ENCODE measurements around the gene WWOX. TPM values are rescaled to one million over a fixed set of nuclear protein-coding genes. Genes with fewer than 3 reads are reported as not detected.

The WWOX gene
- total and polyA plus RNA-seq, 2 of the 13 experiments (the other 11 are each of a cell fraction or from before 2014, with no cell fraction given), result 9.1 to 37.4 TPM

DNA sequence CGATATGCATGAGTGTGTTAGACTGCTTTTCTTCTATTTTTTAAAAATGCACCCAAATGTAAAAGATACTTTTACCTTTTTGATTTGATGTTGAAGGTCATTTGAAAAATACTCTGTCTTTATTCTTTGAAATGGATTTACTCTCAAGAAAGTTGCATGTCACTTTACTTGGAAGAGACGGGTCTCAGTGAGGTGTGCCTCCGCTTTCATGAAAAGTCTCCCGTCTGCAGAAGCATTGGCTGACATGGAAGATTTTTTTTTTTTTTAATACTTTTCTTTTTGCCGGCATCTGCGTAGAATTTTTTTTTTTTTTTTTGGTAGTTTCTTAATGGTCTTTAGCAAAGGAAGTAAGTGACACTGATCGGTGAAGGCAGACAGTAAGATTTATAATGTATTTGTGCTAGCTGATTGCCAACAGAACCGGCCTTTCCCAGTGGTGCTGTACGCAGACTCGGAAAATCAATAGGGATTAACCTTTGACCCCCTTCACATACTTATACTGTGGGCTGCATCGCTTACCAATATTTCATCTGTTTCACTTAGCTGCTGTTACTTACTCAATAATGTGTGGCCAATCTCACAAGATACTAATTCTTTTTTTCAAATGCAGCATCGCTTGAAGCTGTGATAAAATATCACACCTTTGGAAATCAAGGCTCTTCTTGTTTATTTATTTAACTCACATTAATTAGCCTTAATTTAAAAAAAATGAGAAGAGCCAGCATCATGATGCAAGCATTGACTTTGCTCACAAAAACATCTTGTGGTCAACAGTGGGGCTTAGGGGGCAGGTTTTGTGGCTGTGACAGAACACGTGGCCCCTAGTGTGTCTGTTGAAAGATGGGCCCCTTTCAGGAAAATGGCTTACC lies 383.9 kb downstream of the WWOX start (continued):
- TF ChIP-seq NR1H2 (CRISPR knock-in tag; IDR thresholded peaks at IDR 0.05; ENCODE audit: borderline replicate concordance, low read depth) (no peak), FOSL2 (CRISPR knock-in tag; IDR thresholded peaks at IDR 0.05) (peak; percentile 66), GLI4 (CRISPR knock-in tag; IDR thresholded peaks at IDR 0.05; ENCODE audit: borderline replicate concordance) (no peak), ZNF570 (CRISPR knock-in tag; IDR thresholded peaks at IDR 0.05; ENCODE audit: borderline replicate concordance) (no peak), ZNF382 (CRISPR knock-in tag; IDR thresholded peaks at IDR 0.05; ENCODE audit: borderline replicate concordance) (no peak), SALL2 (CRISPR knock-in tag; IDR thresholded peaks at IDR 0.05) (no peak), HOXD1 (CRISPR knock-in tag; IDR thresholded peaks at IDR 0.05) (peak; percentile 59; the same call in 1 of the 2 replicates), CAMTA2 (CRISPR knock-in tag; IDR thresholded peaks at IDR 0.05; ENCODE audit: borderline replicate concordance) (no peak), ZNF670 (CRISPR knock-in tag; IDR thresholded peaks at IDR 0.05; ENCODE audit: borderline replicate concordance) (peak; percentile 60; the same call in 1 of the 2 replicates), BCL6 (CRISPR knock-in tag; IDR thresholded peaks at IDR 0.05) (peak; percentile 87), HCFC1 (IDR thresholded peaks at IDR 0.05; ENCODE audit: low read depth, low read length) (no peak), PAF1 (CRISPR knock-in tag; IDR thresholded peaks at IDR 0.05) (no peak), GPN1 (CRISPR knock-in tag; IDR thresholded peaks at IDR 0.05; ENCODE audit: borderline replicate concordance) (no peak), ZNF879 (CRISPR knock-in tag; IDR thresholded peaks at IDR 0.05) (no peak), NCOA2 (CRISPR knock-in tag; IDR thresholded peaks at IDR 0.05) (peak; percentile 87), ZNF124 (CRISPR knock-in tag; IDR thresholded peaks at IDR 0.05) (no peak), ZNF772 (CRISPR knock-in tag; IDR thresholded peaks at IDR 0.05) (no peak), ZNF441 (CRISPR knock-in tag; IDR thresholded peaks at IDR 0.05; ENCODE audit: borderline replicate concordance) (0 out of 2 replicates have a peak, but pooled peaks have one; percentile 53), ZSCAN9 (CRISPR knock-in tag; IDR thresholded peaks at IDR 0.05; ENCODE audit: borderline replicate concordance) (no peak; the same call in 1 of the 2 replicates)
- TF ChIP-seq, protein P1, sequence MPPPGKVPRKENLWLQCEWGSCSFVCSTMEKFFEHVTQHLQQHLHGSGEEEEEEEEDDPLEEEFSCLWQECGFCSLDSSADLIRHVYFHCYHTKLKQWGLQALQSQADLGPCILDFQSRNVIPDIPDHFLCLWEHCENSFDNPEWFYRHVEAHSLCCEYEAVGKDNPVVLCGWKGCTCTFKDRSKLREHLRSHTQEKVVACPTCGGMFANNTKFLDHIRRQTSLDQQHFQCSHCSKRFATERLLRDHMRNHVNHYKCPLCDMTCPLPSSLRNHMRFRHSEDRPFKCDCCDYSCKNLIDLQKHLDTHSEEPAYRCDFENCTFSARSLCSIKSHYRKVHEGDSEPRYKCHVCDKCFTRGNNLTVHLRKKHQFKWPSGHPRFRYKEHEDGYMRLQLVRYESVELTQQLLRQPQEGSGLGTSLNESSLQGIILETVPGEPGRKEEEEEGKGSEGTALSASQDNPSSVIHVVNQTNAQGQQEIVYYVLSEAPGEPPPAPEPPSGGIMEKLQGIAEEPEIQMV (CRISPR knock-in tag; IDR thresholded peaks at IDR 0.05; ENCODE audit: low read depth), result no peak
- TF ChIP-seq, protein P2, sequence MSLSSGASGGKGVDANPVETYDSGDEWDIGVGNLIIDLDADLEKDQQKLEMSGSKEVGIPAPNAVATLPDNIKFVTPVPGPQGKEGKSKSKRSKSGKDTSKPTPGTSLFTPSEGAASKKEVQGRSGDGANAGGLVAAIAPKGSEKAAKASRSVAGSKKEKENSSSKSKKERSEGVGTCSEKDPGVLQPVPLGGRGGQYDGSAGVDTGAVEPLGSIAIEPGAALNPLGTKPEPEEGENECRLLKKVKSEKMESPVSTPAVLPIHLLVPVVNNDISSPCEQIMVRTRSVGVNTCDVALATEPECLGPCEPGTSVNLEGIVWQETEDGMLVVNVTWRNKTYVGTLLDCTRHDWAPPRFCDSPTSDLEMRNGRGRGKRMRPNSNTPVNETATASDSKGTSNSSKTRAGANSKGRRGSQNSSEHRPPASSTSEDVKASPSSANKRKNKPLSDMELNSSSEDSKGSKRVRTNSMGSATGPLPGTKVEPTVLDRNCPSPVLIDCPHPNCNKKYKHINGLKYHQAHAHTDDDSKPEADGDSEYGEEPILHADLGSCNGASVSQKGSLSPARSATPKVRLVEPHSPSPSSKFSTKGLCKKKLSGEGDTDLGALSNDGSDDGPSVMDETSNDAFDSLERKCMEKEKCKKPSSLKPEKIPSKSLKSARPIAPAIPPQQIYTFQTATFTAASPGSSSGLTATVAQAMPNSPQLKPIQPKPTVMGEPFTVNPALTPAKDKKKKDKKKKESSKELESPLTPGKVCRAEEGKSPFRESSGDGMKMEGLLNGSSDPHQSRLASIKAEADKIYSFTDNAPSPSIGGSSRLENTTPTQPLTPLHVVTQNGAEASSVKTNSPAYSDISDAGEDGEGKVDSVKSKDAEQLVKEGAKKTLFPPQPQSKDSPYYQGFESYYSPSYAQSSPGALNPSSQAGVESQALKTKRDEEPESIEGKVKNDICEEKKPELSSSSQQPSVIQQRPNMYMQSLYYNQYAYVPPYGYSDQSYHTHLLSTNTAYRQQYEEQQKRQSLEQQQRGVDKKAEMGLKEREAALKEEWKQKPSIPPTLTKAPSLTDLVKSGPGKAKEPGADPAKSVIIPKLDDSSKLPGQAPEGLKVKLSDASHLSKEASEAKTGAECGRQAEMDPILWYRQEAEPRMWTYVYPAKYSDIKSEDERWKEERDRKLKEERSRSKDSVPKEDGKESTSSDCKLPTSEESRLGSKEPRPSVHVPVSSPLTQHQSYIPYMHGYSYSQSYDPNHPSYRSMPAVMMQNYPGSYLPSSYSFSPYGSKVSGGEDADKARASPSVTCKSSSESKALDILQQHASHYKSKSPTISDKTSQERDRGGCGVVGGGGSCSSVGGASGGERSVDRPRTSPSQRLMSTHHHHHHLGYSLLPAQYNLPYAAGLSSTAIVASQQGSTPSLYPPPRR (CRISPR knock-in tag; IDR thresholded peaks at IDR 0.05; ENCODE audit: borderline replicate concordance), result peak; percentile 64; the same call in 1 of the 2 replicates
- TF ChIP-seq, protein P3, sequence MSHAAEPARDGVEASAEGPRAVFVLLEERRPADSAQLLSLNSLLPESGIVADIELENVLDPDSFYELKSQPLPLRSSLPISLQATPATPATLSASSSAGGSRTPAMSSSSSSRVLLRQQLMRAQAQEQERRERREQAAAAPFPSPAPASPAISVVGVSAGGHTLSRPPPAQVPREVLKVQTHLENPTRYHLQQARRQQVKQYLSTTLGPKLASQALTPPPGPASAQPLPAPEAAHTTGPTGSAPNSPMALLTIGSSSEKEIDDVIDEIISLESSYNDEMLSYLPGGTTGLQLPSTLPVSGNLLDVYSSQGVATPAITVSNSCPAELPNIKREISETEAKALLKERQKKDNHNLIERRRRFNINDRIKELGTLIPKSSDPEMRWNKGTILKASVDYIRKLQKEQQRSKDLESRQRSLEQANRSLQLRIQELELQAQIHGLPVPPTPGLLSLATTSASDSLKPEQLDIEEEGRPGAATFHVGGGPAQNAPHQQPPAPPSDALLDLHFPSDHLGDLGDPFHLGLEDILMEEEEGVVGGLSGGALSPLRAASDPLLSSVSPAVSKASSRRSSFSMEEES (CRISPR knock-in tag; IDR thresholded peaks at IDR 0.05), result peak; percentile 44; the same call in 1 of the 2 replicates
